ENCODE data around the gene NUP153. TPM values are rescaled to one million over a fixed set of nuclear protein-coding genes. Genes with fewer than 3 reads are reported as not detected.

NUP153 gene
- total and polyA plus RNA-seq, 10 of the 15 experiments (the other 5 are each of a cell fraction or from before 2014, with no cell fraction given): 13.9 to 77.7 (median 56.2) TPM

DNA sequence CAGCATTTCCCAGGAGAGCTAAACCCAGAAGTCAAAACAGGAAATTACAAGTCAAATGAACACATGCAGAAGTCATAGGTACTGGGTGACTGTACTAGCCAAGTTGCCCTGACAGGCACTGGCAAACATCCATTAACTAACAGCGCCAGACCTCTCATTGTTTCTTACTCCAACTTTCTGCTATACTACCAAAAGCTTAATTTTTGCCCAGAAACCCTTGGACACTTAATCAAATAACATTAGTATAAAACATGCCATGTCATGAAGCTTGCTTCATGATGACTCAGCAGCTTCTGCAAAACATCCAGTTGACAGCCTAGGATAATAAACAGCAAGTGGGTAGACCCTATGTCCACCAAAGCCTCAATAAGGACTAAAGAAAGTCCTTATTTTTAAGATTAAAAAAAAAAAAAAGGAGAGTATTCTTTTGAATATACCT, 3.5 kb downstream of the NUP153 start:
- Histone ChIP-seq H3K27me3 (replicated peaks in 1 of 2; ENCODE audit: control insufficient read depth in 2 of 2, insufficient read depth in 2 of 2, low read length in 1 of 2) (no peaks in the 10 kb centered on the region), H3K36me3 (ENCODE audit: control insufficient read depth in 2 of 2, insufficient read depth in 2 of 2, low read length in 1 of 2) (0 out of 4 replicates have a peak, but pooled peaks cover 0 to 2% of the 10 kb centered on the region in 2 experiments), H3K27ac (ENCODE audit: control insufficient read depth, insufficient read depth) (peak overlapping the region; percentile 39), H2AFZ (ENCODE audit: control insufficient read depth, low read depth, low read length) (no peak overlapping the region), H4K20me1 (ENCODE audit: control insufficient read depth, insufficient read depth) (no peaks in the 10 kb centered on the region), H3K4me3 (peak overlapping the region; percentile 95), H3K9me3 (replicated peaks; ENCODE audit: control insufficient read depth, insufficient read depth, low read length) (no peaks in the 10 kb centered on the region), H3K4me2 (ENCODE audit: control insufficient read depth, insufficient read depth) (peak overlapping the region; percentile 83), H3K79me2 (ENCODE audit: control insufficient read depth, insufficient read depth, low read length) (peaks cover 84% of the 10 kb centered on the region), H3K4me1 (ENCODE audit: control insufficient read depth, insufficient read depth, low read length) (peaks cover 2% of the 10 kb centered on the region; the same call in 1 of the 2 replicates), H3K9ac (ENCODE audit: control insufficient read depth, insufficient read depth, low read length) (peak overlapping the region; percentile 24)
- ChIA-PET CTCF (interaction anchor here (0.6 to 4.5 kb wide), 11 partner anchors 11 to 113 kb away, joined by 3 to 37 read pairs (median 3); partner anchors contain the start of gene FAM8A1), SMC1A (ENCODE audit: uncharacterized antibody, unreplicated experiment) (interaction anchor here (0.7 to 4.4 kb wide), 14 partner anchors 11 to 544 kb away, joined by 3 to 32 read pairs (median 3); no protein-coding TSS in a partner anchor), RAD21 (ENCODE audit: unreplicated experiment) (interaction anchor here (1.0 to 3.8 kb wide), 7 partner anchors 9 to 453 kb away, joined by 3 to 13 read pairs (median 5); partner anchors contain the start of gene FAM8A1), POLR2A (interaction anchor here (1.0 to 3.0 kb wide), 4 partner anchors 11 to 103 kb away, joined by 4 to 12 read pairs (median 6); partner anchors contain the start of gene FAM8A1)
- intact Hi-C loops (cut with micrococcal nuclease; ENCODE audit: unreplicated experiment) (loop anchor here (2.0 to 10.0 kb wide), 2 partner anchors 102 to 452 kb away; partner anchors contain the start of genes KDM1B and TPMT), in situ Hi-C loops (cut with MboI) (loop anchor here (5.0 kb wide), 1 partner anchor 449 kb away; no protein-coding TSS in a partner anchor)
- DNase-seq (ENCODE audit: low read depth, low spot score): no peak
- TF ChIP-seq ETV6 (conservative IDR thresholded peaks at IDR 0.05 in 1 of 2, IDR thresholded peaks at IDR 0.05 in 1 of 2; ENCODE audit: borderline replicate concordance in 1 of 2, low read depth in 1 of 2) (no peak), BACH1 (IDR thresholded peaks at IDR 0.05; ENCODE audit: borderline replicate concordance) (peak; percentile 98), WRNIP1 (IDR thresholded peaks at IDR 0.05; ENCODE audit: borderline replicate concordance, low read depth, low read length) (0 out of 2 replicates have a peak, but pooled peaks have one; percentile 80), MEF2B (IDR thresholded peaks at IDR 0.05; ENCODE audit: partially characterized antibody, poor library complexity, severe bottlenecking) (peak; percentile 45)
- ATAC-seq: no peak
- no TSS peak for BruUV-seq (replicated peaks)
- WGBS (ENCODE audit: insufficient coverage, insufficient replicate concordance, low lambda C conversion rate, missing lambda C conversion rate): 0% methylated on average over 1 of the region's 1 CpG
- FAIRE-seq: peak; percentile 49

All from GM12878 (cell line).